NOMO-1 treated with DMSO at 0.1 percent for 48 hours (cell line): ENCODE data around the gene VWA8.

ENCODE experiments used
- DNase-seq: peaks from one replicate; lab custom pipeline; 2025; ENCODE audit not compliant: unreplicated experiment; lab: John Stamatoyannopoulos, UW

VWA8 gene

DNA sequence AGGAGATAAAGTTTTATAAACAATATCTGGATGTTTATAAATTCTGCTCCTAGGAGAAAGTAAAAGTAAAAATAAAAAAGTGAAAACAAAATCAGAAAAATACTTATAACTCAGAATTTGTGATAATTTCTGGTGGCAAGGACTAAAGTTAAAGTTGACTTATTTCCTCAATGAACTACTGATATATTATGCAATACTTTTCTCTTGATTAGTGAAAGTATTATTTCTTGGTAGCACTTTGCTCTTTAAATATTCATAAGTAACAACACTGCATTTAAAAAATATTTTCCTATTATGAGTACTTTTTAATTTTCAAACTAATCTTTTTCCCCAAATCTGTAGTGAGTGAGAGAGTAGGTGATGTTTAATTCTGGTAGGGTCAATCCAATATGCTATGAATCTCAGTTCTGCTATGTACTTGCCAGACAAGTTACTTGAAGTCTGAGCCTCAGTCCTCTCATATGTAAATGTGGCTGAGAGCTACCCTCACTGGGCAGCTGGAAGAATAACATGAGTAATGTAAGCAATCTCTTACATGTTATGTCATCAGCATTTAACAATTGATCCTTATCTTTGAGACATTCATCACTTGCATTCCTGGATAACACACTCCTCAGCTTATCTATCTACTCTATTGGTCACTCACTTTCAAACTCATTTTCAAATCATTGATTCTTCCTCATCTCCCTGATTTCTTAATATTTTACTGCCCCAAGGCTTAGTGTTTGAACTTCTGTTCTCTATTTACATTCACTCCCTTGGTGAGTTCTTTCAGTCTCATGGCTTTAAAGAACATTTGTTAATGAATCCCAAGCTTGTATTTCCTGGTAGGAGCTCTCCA, 264.5 kb downstream of the VWA8 start:
- DNase-seq = peak; percentile 4

DNA sequence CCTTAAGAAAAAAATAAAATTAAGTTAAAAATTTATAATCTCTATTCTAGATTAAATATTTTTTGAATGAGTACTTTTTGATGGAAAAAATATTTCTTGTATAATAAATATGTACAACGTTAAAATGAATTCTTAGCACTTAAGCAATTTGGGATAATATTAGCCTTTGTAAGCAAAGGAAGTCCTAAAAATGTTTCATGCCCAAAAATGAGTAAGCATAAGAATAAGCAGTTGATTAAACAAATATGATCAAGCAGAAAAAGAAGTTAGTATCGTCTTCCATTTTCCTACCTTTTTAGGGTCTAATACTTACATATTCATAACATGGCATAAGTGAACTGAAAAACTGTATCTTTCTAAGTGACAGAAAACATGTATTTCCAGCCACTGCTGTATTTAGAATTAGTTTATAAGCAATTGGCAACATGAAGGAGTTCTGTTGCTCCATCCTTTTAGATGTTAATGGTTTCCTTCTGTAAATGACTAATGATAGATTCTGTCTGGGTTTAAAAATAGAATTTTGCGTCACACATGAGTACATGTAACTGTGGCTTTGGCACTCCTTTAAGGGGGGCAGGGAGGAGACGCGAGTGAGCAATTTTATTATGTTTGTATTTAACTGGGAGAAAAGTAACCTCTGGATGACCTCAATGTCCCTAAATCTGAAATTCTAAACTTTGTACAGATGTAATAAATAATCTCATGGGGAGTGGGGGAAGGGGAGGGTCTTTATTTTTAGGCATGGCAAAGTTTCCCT, 266.2 kb downstream of the VWA8 start:
- DNase-seq = peak; percentile 93

DNA sequence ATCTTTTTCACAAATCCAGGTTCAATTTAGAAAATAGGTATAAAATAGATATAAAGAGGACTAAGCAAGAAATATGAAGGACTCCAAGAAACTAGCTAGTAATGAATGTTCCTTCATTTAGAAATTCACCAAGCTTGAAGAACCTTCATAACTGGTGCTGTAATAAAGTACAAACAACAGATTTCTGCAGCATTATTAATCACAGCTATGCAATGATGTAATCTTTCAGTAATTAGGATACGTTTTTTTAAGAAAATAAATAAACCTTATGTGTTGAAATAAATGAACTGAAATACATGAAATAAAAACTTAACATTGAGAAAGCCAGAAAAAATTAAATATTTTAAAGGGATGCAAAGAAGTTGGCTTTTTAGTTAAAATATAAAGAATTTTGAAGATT, 267.5 kb downstream of the VWA8 start:
- DNase-seq = no peak

DNA sequence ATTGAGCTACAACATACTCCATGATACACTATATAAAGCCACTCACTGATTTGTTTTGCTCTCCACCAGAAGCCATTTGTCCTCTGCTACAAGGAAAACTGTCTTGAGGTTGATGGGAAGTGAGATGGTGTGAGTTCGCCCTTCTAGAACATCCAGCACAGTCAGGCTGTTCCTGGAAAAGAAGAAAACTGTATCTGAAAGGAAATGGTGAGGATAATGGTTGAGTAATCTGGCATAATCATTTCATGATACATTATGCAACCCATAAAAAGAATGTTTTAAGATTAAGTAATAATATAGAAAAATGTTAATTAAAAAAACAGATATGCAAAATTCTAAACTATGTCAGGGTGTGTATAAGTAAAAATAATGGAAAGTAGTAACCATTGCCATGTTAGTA, 269.6 kb downstream of the VWA8 start:
- no peak for DNase-seq

DNA sequence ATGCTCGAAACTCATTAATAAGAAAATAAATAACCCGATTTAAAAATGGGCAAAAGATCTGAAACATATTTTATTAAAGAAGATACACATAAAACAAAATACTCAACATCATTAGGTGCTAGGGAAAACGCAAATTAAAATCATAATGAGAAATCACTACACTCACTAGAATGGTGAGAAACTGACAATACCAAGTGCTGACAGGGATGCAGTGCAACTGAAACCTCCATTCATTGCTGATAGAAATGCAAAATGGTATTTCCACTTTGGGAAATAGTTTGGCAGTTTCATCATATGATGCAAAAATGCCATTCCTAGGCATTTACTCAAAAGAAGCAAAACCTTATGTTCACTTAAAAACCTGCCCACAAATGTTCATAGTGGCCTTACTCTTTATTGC, 278.1 kb downstream of the VWA8 start:
- DNase-seq = no peak

DNA sequence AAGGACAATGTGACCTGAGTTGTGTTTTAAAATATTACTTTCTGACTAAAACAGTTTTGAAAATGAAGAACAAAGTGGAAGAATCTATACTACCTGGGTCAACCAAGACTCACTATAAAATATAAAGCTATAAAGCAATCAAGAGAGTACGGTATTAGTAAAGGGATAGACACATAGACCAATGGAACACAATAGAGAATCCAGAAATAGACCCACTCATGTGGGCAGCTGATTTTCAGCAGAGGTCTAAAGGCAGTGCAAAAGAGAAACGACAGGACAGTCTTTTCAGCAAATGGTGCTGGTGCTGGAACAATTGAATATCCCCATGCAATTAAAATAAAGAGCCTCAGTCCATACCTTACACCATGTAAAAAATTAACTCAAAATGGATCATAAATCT, 278.9 kb downstream of the VWA8 start:
- no peak for DNase-seq

DNA sequence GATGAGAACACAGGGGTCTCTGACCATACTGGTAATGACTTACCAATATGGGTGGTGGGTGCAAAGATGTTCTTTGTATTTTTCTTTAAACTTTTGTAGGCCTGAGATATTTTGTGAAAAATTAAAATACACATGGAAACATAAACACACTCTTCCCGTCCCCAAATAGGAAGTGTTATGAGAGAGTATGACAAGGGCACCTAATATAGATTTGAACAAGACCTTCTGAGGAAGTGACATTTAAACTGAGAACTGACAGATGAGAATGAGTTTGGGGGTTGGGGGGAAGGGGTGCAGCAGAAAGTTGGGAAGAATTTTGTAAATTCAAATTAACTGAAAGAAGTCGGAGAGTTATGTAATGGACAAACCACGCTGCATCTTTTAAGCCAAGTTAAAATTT, 279.3 kb downstream of the VWA8 start:
- peak; percentile 4 for DNase-seq

DNA sequence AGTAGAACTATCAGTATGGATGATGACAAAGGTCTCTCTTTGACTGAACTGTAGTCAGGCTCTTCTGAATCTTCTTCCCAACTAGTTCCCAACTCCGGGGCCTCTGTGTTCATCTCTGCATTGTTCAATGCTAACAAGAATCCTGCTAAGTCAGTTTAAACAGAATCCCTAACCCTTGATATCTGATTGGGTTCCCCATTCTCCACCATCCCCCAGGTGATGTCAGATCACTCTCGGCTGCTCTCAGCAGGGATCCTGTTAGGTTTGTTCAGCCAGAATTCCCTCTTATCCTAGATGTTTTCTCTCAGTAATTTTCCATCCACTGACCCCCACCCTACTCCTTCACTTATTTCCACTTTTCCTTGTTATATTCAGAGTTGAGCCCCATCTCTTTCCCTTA, 280.0 kb downstream of the VWA8 start:
- no peak for DNase-seq

DNA sequence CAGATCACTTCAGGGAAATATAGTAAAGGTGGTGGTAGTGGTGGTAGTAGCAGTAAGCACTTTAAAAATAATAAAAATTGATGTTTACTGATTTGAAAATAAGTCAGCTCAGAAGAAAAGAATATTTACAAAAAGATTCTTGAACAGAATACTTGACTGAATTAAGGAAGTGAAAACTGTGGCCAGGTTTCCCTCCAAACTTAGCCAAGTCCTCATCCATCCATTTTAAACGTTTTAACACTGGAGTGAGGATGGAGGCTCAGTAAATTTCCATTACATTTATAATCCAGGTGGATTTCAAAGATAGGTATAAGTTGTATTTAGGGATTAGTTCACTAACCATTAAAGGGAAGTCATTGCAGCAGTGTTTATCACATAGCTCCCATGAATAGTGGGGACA, 282.1 kb downstream of the VWA8 start:
- no peak for DNase-seq

DNA sequence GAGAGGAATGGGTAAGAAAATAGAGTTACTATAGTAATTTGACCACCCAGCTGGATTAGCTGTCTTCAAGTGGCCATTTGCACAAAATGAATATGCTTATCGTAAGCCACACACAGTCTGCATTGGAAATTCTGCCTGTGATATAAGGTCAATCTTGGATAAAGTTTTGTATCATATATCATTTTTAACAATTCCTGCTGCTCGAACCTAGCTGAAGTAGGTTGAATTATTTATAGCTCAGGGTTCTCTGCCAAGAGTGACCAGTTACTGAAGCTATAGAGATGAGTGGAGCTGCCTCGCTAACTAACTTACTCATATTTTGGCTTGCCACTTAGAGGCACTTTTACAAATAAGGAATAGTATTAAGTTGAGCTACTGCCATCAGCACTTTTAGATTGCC, 282.7 kb downstream of the VWA8 start:
- DNase-seq = no peak

DNA sequence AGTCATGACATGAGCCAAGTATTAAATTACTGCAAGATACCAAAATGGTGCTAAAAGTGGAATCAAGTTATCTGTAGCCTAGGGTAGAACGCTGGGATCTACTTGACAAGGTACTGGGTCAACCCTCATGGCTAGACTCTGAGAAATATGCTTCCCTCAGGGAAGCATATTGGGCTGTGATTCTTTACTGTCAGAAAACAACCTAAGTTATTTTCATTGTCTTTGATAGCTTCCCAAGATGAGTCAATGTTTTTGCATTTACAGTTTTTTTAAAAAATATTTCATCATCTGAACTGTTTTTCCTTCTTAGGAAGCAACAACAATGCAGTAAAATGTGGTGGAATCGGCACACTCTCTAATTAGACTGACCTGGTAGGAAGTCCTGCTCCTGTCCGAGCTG, 285.6 kb downstream of the VWA8 start:
- no peak for DNase-seq

DNA sequence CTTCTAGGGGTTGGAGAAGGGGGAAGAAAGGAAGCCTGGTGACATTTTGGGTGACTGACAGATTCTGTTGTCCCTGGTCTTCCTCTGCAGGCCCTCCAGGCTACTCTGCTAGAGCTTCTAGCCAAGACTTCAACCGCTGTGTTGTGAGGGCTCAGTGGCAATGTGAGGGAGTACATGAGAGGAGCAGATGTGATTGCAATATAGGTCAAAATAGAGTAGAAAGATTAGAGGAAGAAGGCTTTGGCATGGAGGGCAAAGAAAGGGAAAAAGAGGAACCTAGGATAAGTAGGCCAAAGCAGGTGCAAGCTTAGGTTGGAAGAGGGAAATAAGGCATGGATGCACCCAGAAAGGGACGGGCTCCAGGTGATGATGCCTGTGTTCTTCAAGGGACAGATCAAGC, 286.7 kb downstream of the VWA8 start:
- DNase-seq = peak; percentile 35

DNA sequence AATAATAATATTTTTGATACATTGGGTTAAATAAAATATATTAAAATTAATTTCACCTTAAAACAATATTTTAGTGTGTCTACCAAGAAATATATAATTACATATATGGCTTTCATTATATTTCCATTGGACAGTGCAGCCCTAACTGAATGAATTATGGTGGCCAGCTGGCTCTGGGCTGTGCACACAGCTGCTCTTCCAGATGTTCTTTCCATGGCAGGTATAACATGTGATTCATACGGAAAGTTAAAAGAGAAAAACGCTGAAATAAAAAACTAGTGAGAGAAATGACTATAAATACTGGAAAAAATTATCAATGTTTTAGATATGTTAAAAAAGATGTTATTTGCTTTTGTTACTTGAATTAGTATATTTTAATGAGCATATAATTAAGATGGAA, 287.3 kb downstream of the VWA8 start:
- no peak for DNase-seq

DNA sequence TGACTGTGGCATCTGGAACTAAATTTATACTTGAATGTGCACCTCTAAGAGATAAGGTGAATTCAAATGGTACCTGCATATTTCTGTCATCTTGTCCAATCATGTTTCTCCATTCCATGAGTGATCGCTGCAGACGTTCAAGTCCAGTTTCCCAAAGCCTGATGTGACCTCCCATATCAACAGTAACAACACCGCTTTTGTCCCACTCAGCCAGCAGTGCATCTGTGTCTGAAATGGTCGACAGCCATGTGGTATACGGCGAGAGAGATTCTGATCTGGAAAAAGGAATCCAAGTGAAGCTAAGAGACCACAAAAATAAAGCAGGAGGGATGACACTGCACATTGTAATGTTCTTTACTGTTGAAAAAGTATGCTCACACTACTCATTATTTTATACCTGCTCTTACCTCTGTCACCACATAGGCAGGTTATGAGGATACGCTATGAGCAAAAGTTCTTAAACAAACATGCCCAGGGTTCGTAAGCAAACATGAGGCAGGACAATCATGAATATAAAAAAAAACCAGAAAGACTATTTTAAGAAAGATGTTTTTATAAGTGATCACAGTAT, 290.0 kb downstream of the VWA8 start:
- DNase-seq = no peak

DNA sequence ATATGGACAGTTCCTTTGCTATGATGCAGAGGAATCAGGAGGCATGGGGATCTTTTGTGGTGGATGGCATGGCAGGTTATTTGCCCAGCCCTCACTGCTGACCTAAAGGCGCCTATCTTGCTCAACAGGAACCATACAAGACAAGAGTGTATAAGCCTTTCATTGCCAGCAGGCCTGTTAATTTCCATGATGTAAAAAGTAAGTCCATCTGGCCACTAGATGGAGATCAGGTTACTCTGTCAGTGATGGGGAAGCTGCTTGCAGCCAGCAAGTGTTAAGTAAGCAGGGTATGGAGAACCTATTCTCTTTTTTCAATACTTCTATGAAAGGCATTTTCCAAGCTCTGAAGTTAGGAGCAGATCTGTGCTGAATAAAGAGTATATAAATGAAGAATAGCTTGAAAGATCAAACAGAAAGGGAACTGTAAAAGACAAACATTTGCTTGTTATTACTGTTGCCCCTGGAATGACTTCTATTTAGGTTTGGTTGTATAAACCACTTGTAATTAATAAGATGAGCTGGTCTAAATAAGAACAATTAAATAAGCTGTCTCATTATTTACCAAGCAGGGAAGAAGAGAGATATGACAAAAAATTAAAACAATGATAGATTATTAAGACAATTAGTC, 292.7 kb downstream of the VWA8 start:
- peak; percentile 94 for DNase-seq

DNA sequence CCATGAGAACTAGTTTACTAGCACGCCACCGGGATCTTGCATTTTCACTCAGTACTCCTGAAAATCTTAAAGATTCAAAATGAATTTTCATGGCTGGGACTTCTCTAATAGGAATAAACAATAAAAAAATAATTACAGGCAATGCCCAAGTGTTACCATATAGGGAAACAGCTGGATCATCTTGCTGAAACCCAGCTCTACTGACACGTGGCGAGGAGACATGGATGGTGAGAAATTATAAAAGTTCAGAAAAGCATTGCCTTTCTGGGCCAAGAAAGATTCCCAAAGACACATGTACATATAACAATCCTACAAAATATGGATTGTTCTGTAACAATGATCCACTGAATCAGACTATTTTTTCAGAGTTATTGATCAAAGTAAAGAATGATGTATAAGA, 294.3 kb downstream of the VWA8 start:
- DNase-seq = no peak

DNA sequence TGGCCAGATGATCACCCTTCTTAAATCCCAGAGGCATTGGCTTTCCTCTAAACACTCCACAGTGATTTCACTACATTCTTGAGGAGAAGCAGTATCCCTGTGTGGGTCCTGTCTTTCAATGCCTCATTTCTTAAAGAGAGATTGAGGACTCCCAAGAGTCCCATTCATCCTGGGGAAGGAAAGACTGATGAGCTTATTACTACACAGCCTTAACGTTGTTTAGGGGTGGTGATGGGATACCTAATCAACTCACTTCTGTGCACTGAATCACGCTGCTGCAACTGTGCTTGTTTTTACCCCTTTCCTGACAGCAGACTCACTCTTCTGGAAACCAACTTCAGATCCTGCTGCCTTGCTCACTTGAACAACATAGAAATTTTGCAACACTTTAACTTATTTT, 300.5 kb downstream of the VWA8 start:
- no peak for DNase-seq

DNA sequence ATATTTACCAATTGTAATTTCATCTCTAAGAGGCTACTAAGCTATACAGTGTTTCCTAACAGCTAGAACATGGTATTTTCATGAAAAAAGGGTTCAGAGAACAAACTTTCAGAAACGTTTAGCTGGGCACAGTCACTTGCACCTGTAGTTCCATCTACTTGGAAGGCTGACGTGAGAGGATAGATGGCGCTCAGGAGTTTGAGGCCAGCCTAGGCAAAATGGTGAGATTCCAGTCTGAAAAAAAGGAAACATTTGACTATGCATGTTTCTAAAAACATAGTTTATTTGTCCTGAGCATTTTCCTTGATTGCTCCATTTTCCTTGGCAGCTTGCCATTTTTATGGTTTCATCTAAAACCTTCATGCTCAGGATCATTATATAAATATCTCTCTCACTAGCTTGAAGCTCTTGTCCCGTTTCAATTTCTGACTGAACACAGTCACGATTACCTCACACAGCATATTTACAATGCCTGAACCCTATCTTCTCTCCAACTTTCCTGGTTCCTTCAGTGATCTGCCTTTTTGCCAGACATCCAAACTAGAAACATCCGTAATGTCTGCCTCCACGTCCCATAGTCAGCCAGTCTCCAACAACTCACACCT, 302.8 kb downstream of the VWA8 start:
- no peak for DNase-seq

DNA sequence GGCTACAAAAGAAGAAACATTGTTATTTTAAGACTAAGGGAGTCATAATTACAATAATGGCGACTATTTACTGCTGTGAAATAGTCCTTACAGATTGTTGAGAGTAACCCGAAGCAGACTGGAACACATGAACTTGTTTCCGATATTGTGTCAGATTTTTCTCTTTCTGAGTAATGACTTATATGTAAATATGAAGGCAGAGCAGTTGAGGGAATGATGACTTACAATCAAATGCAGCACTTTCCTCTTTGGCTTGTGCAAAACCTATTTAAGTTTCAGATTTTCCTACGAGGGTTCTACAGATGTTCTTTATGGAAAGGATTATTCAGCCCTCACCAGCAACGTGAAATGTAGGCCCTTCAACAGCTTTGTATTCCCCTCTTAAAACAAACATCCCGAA, 304.9 kb downstream of the VWA8 start:
- no peak for DNase-seq

DNA sequence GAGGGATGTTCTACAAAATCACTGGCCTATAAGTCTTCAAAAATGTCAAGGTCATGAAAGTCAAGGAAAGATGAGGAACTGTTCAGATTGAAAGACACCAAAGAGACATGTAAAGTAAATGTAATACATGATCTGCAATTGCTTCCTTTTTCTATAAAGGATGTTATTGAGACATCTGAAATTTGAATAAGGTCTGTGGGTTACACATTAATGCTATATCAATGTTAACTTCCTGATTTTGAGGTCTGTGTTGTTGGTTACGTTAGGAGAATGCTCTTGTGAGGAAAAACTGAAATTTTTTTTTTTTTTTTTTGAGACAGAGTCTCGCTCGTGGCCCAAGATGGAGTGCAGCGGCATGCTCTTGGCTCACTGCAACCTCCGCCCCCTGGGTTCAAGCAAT, 306.1 kb downstream of the VWA8 start:
- DNase-seq = peak; percentile 89

DNA sequence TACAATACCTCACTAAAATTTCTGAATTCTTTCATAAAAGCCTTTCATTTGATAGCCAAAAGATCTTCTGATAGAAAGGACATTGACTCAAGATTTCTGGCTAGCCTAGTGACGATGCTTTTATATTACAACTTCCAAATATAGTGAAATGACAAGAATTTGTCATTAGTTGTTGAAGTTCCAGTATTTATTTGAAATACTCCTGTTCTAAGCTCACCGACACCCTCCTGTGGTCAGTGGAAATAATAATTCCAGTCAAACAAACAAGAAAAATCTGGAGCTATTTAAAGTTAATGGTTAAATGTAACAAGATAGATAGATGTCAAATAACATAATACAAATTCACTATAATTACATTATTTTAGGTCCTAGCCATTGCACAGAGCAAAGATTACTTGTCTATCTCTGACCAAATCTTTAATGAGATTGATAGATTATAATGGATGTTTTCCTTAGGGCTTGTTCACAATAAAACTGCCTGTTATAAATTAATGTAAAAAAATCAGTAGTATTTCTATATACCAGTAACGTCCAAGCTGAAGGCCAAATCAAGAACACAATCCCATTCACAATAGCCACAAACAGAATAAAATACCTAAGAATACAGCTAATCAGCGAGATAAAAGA, 308.1 kb downstream of the VWA8 start:
- DNase-seq = peak; percentile 56
